Epithelial cell of esophagus (primary cell): ENCODE measurements around the gene TSPAN17.
"Not testable (repeated sequence)": the region's sequence is repeated elsewhere in the genome, so short reads cannot be mapped to it uniquely, and the experiment has no call there.

Source experiments
- DNase-seq: peaks from one replicate; pipeline ENCODE4 v3.0.0; 2010; ENCODE audit warnings: low read depth
- H3K4me3 ChIP-seq: 2 replicates; pipeline ENCODE4 v1.5.1; 2011; ENCODE audit warnings: mild to moderate bottlenecking, low read length, control low read depth
- CTCF ChIP-seq: IDR thresholded peaks from 2 replicates; pipeline ENCODE4 v1.5.1; 2011; ENCODE audit warnings: low read depth, mild to moderate bottlenecking, low read length, control low read depth, inconsistent platforms; ENCODE audit not compliant: insufficient read depth; ENCODE audit errors: missing control alignments

TSPAN17 gene

GRCh38 chr5:176697267-176697933, 50.1 kb downstream of the TSPAN17 start:
- H3K4me3 ChIP-seq, result no peak overlapping the region
- no peak for DNase-seq
- no peak for TF ChIP-seq CTCF

DNA sequence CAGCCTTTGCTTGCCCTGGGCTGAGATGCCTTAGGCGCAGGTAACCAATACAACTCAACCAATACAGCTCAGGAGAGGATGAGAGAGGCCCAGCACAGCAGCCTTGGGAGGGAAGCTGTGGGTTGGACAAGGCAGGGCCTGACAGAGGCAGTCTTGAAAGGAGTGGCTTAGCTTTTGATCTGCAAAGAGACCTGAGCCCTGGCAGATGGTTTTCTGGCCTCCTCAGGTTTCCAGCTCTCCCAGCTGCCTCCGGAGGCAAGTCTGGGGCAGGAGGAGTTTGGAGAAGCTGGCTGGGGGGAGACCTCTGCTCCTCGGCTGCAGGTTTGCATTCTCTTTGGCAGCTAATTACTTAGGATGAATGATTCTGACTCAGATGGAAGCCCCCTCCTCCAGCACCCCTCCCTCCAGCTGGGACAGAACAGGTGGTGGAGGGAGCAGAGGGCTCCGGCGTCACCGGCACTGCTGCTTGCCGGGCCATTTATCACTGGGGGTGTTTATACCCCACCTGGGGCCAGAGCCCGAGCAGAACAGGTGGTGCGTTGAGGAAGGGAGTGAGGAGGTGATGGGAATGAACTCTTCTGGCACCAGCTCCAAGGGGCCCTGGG, 50.8 kb downstream of the TSPAN17 start:
- no peak for TF ChIP-seq CTCF
- no peak overlapping the region for H3K4me3 ChIP-seq
- no peak for DNase-seq

DNA sequence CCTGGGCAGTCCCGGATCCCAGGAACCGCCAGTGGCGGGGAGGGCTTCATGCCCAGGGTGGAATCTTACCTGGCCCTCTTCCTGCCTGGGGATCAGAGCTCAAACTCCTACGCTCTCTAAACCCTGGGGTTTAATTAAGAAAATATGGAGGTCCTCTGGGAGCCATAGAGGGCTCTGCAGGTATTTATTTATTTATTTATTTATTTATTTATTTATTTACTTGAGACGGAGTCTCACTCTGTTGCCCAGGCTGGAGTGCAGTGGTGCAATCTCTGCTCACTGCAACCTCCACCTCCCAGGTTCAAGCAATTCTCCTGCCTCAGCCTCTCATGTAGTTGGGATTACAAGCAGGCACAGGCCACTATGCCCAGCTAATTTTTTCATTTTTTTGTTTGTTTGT, 52.2 kb downstream of the TSPAN17 start:
- H3K4me3 ChIP-seq, DNase-seq: not testable (repeated sequence)

GRCh38 chr5:176700239-176700847, 53.1 kb downstream of the TSPAN17 start:
- peak; percentile 12 for DNase-seq
- no peak for TF ChIP-seq CTCF
- no peak overlapping the region for H3K4me3 ChIP-seq

DNA sequence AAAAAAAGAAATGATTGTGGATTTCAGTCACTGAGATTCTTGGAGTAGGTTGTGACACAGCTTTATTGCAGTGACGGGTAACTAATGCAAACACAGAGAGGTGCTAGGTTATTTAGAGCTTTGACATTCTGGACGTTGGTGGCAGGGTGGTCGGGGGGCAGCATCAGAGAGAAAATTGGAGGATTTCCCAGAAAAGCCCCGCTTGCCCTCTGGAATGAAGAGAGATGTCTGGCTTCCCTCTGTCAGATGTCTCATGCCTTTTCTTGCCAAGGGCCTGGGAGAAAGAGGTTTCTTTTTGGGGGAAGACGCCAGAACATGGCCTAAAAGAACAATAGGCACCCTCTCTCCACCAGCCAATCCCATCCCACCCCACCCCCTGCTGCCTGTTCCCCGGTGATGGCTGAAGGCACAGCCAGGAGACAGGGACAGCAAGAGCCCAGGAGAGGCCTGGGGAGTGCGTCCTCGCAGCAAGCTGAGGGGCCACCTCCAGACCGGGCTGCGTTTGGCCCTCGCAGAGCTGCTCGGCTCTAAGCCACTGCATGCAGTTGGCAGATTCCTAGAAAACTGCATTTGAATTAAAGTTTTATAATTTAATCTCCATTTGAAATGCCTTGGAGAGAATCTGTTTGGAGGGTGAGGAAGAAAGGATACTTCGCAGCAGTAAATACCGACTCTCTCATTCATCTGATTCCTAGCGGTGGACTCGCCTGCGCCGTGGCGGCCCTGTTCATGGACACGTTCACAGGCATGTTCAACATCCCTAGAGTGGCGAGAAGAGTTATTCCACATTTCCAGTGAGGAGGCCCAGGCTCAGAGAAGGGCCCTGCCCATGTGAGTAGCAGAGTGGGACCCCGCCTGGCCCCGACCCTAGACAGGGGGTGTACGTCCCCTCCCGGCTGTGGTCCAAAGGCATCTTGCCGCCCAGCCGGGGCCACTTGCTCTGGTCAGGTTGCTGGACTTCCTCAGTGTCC, 55.7 kb downstream of the TSPAN17 start:
- DNase-seq, result no peak
- TF ChIP-seq CTCF, result no peak
- H3K4me3 ChIP-seq, result no peak overlapping the region

- DNase-seq, result no peak
- TF ChIP-seq CTCF, result no peak
- H3K4me3 ChIP-seq, result no peak overlapping the region
Observed at GRCh38 chr5:176703857-176704256, 56.6 kb downstream of the TSPAN17 start.

- no peak overlapping the region for H3K4me3 ChIP-seq
- DNase-seq, result no peak
- TF ChIP-seq CTCF, result no peak
Observed at GRCh38 chr5:176704355-176704754, 57.1 kb downstream of the TSPAN17 start.
